HG03159 (cell line): Measurements from ENCODE around the gene LSR.
A peak's percentile ranks its signal among the peaks of the same experiment; 100 is the strongest.

ENCODE experiments used
- ATAC-seq: cut with Tn5 transposase; IDR thresholded peaks from one replicate; pipeline ENCODE4 v1.9.1; 2021; ENCODE audit warnings: mild to moderate bottlenecking, moderate library complexity; ENCODE audit not compliant: unreplicated experiment

The LSR gene

GRCh38 chr19:35265900-35266519 lies 17.2 kb downstream of the LSR start:
- no peak for ATAC-seq

DNA sequence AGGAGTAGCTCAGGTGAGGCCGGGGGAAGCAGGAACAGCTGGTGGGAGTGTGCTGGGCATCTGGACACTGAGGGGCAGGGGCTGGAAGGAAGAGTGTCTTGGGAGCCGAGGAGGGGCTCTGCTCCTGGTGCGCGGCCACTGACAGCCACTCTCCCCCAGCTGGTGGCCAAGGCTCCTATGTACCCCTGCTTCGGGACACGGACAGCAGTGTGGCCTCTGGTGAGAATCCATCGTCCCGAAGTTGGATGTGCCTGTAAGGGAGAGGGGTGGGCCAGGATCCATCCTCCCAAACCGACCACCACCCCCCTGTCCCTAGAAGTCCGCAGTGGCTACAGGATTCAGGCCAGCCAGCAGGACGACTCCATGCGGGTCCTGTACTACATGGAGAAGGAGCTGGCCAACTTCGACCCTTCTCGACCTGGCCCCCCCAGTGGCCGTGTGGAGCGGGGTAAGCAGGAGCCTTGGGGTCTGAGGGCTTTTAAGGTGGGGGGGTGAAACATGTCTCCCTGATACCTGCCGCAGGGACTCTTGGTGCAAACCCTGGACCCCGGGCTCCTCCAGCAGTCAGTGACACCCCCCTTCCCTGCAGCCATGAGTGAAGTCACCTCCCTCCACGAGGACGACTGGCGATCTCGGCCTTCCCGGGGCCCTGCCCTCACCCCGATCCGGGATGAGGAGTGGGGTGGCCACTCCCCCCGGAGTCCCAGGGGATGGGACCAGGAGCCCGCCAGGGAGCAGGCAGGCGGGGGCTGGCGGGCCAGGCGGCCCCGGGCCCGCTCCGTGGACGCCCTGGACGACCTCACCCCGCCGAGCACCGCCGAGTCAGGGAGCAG lies 17.9 kb downstream of the LSR start:
- no peak for ATAC-seq

- ATAC-seq: no peak
These were observed 18.6 kb downstream of the LSR start for GRCh38 chr19:35267353-35267817.

DNA sequence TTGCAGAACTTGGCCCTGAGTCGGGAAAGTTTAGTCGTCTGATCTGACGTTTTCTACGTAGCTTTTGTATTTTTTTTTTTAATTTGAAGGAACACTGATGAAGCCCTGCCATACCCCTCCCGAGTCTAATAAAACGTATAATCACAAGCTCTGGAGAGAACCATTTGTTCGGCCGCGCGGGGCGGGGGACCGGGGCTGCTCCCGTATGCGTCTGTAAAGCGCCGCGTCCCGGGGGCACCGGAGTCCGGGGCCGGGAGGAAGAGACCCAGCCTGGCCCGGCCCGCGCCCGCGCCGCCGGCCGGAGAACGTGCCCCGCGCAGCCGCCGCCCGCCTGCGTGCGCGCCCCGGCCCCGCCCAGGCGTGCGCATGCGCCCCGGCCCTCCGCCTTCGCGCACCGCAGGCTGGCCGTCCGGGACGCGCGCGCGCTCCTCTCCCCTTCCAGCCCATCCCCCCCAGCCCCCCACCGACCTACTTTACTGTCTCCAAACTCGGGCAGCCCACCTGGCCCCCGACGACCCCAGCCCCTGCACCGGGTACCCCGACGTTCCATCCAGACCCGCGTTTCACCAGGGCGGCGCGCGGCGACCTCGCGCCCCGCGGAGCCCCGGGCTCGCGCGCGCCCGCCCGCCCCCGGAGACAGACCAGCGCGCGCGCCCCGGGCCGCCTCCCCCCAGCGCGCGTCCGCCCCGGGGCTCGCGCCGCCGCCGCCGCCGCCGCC lies 19.2 kb downstream of the LSR start:
- peak; percentile 47 for ATAC-seq

DNA sequence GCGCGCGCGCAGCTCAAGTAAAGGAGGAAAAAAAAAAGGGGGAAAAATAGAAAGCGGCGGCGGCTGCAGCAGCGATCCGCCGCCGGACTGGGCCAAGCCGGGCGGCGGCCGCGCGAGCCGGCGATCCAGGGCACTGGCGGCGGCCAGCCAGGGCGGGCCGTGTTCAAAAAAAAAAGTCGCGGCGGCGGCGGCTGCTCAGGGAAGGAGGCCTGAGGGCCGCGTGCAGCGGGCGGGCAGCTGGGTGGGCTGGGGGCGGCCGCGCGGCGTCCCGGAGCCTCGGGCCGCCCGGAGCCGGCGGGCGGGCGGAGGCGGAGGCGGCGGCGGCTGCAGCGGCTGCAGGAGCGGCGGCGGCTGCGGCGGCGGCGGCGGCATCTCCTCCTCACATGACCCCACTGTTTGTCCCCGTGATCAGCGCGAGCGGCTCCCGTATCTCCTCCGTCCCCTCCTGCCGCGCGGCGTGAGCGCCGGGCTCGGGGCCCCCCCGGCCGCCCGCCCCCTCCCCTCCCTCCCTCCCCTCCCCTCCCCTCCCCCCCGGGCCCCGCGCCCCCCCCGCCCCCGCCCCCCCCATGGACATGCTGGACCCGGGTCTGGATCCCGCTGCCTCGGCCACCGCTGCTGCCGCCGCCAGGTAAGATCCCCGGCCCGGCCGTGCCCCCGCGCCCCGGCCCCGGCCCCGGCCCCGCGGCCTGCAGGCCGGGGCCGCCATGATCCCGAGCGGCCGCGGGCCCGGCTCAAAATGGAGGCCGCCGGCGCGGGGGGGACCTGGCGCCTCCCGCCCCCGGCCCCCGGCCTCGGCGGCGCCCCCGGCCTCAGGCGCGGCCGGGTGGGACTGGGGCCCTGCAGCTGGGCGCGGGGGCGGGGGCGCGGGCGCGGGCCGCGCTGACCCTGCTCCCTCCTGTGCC lies 20.0 kb downstream of the LSR start, which contains the start of gene USF2:
Gene USF2 (plus strand): TSS at position 427 of the 902 bp plus-strand sequence. CDS start 140 bp downstream, at position 567.
- peak; percentile 29 for ATAC-seq

DNA sequence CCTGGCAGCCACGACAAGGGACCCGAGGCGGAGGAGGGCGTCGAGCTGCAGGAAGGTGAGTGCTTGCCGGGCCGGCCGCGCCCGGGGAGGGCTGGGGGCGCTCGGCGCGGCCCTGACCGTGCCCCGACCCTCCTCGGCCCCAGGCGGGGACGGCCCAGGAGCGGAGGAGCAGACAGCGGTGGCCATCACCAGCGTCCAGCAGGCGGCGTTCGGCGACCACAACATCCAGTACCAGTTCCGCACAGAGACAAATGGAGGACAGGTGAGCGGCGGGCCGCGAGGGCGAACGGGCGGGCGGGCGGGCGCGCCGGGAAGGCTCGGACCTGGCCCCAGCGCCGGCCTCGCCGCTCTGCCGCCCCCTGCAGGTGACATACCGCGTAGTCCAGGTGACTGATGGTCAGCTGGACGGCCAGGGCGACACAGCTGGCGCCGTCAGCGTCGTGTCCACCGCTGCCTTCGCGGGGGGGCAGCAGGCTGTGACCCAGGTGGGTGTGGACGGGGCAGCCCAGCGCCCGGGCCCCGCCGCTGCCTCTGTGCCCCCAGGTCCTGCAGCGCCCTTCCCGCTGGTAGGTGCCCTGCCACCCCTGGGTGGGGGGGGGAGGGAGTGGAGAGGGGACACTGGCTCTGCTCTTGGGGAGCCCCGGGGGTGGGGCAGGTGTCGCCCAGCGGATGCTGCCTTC lies 20.8 kb downstream of the LSR start:
- peak; percentile 44 for ATAC-seq

GRCh38 chr19:35270381-35270811 lies 21.6 kb downstream of the LSR start:
- no peak for ATAC-seq

GRCh38 chr19:35271546-35271945 lies 22.7 kb downstream of the LSR start:
- no peak for ATAC-seq

GRCh38 chr19:35272122-35272719 lies 23.4 kb downstream of the LSR start:
- ATAC-seq: no peak

- no peak for ATAC-seq
These were observed 24.3 kb downstream of the LSR start for GRCh38 chr19:35272954-35273649.

- ATAC-seq: no peak
These were observed 25.0 kb downstream of the LSR start for GRCh38 chr19:35273686-35274259.

DNA sequence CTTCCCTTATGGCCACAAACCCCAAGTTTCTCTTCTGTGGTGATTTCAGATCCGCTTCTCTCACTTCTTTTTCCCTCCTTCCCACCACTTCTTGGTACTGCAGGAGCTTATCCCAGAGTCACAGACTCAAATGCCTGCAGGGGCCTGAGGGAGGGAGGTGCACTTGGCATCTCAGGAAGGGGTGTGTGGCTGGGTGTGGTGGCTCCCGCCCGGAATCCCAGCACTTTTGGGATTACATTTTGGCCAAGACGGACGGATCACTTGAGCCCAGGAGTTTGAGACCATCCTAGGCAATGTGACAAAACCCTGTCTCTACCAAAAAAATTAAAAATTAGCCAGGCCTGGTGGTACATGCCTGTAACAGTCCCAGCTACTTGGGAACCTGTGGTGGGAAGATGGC lies 25.5 kb downstream of the LSR start:
- no peak for ATAC-seq

DNA sequence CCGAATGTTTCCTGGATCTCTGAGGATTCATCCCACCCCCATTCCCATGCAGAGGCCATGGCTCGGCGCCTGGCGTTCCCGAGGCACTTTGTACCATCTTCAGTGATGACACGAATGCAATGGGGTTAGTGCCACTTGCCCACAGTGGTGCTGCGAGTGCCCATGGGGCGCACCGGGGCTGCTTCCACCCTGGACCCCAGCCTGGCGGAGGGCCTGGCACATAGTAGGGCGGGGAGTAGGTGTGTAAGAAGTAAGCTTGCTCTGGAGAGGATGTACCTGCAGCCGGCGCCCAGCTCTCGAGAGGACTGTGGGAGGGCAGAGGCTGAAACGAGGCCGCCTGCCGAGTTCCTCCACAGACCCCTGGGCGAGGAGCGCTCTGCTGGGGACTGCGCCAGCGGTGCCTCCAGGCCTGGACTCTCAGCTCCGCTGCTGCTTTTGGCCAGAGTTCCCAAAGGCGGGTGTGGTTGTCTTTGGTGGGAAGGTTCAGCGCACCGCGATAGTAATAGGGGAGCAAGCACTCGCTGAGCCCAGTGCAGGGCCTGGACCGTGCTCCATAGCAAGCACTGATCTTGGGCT lies 28.0 kb downstream of the LSR start:
- no peak for ATAC-seq

- no peak for ATAC-seq
These were observed 29.9 kb downstream of the LSR start for GRCh38 chr19:35278578-35279284.

- ATAC-seq: no peak
These were observed 30.6 kb downstream of the LSR start for GRCh38 chr19:35279374-35279773.

DNA sequence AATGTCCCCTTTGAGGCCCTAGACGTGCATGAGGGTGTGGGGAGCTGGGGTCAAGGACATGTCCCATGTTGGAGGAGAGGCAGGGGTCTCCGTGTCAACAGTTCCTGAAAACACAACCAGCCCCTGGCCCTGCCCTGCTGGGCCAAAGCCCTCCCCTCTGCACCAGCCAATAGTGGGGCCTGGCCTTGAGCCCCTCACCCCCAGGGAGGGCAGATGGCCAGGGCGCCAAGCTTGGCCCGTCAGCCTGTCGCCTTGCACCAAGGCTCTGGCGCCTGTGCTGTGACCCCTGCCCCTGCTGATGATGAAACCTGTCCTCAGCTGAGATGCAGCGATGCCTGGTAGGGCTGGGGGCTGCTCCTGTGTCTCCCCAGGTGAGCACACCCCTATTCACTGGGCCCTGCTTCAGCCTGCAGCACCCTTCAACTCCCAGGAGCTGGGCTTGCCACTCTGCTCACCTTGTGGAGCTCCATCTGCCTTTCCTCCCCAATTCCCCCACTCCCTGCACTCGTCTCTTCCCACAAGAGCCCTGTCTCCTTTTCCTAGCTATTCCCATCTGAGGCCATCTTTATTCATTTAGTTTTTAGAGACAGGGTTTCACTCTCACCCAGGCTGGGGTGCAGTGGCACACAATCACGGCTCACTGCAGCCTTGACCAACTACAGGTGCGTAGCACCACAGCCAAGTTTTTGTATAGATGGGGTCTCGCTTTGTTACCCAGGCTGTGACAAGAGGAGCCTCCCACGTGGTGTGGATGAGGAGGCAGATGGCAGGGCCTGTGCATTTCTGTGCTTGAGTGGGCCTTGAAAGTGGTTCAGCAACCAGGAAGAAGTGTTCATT lies 31.4 kb downstream of the LSR start:
- ATAC-seq: no peak

DNA sequence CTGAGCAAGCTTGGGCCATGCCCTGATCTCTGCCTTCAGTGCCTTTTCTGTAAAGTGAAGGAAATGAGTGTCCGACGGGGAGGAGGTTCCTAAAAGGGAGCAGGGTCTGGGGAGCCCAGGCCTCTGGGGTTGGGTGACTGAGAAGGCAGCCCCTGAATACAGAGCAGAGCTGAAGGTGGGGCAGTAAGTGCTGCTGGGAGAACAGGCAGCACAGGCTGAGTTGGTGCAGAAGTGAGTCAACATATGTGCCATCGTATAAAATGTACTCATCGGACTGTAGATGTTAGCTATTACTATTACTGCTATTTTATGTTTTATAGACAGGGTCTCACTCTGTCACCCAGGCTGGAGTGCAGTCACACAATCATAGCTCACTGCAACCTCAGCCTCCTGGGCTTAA lies 32.5 kb downstream of the LSR start:
- no peak for ATAC-seq
